Stimulated activated CD4-positive, alpha-beta T cell treated with anti-CD3 and anti-CD28 coated beads, Interleukin-2, amount 100 ng/mL, for 48 hours (primary cell): ENCODE measurements around the gene C22orf23.

Experiments
- DNase-seq, 2 donors: peaks; one replicate each; pipeline ENCODE4 v3.0.0-alpha.2; 2020

The C22orf23 gene

DNA sequence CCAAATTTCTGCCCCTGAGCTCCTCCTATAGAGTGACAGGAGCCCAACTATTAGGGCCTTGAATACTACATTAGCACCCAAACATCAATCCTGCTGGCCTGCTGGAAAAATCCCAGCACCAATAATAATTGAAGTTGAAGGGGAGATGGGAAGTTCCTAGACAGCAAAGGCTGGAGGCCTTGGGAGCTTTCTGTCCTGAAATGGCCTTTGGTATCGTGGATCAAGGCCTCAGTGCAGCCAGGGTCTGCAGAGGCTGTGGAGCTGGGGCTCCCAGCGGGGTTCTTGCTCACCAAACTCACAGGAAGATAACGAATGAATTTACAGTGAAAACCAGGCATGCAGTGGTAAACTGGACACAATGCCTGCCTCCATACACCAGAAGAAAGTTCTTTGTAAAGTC is 56.5 kb downstream of the C22orf23 start:
- DNase-seq: no peak

DNA sequence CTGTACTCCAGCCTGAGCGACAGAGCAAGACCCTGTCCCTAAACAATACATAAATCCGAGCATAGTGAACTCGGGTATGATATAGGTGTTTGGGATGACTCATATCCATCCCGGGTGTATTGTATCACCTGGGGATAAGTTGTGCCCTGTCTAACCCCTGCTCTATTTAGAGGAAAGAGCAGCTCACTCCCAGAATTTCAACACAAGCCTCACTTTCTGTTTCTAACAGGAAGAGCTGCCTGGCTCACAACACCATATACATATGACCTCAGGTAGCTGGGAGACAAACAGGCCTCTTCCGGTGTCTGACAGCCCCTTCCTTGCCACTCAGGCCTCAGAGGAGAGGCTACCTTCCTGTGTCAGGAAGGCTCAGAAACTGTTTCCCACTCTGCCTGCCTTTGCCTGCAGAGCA is 57.2 kb downstream of the C22orf23 start:
- no peak for DNase-seq

DNA sequence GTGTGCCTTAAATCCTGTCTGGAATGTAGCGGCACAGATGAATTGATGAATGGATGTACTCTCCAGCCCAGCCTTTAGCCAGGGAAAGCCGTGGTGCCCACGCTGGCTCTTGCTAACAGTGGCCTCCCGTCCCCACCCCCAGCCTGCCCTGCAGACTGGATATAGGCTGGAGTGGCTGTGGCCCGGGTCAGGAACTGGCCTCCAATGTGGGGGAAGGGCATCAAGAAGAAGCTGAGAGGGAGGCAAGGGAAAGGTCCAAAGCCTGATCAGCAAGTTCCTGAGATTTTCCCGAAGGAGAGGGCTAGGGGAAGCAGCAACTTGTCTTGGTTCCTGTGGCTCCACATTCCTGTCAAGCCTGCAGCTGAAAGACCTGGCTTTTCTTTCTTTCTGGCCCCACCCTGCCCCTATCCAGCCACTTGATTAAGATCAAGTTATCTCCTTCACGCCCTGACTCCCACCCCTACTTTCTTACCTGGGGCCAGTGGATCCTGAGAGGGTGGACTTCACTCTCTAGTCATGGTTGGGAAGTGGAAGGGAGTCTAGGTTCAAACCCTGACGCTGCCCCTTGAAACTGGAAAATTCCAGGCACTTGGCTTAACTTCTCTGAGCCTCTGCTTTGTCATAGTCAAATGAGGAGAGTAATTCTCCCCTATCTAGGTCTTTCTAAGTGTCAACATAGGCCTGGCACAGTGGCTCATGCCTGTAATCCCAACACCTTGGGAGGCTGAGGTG is 58.3 kb downstream of the C22orf23 start:
- no peak for DNase-seq

DNA sequence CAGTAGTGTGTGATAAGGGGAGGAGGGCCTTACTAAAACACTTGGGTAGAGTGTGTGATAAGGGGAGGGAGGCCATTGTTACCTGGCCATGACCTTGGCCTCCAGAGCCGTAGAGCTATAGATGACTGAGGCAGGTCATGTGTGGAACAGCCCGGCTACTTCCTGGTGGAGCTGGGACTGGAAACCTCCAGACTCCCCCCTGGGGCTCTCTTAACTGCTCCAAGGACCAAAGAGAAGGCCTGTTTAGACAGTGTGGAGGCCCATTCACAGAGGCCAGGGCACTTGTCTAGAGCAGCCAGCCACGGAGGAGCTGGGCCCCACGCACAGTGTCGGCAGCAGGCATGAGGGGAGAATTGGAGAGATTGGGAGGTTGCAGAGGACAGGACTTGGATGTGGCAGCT is 59.8 kb downstream of the C22orf23 start:
- DNase-seq: no peak
